HG03457 (cell line): ENCODE measurements around the gene RBM6.
"Not testable (repeated sequence)": the region's sequence is repeated elsewhere in the genome, so short reads cannot be mapped to it uniquely, and the experiment has no call there.

Source experiments
- ATAC-seq: cut with Tn5 transposase; IDR thresholded peaks from one replicate; pipeline ENCODE4 v1.9.1; 2021; ENCODE audit warnings: moderate number of reproducible peaks; ENCODE audit not compliant: unreplicated experiment

RBM6 gene

DNA sequence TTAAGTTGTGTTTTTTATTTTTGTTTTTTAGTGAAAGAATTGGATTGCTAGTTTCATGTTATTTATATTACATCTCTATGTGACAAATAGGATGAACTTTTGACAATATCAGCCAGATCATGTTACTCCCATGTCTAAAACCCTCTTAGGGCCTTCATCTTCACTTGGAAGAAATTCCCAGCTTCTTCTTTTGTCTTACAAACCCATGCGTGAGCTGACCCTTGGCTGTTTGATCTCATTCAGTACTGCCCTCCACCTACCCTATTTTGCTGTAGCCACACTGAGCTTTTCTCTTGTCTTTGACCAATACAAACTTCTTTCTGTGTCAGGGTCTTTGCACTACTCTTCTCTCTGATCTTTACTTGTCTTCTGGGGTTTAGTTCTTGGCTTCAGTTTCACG lies 37.0 kb downstream of the RBM6 start:
- no peak for ATAC-seq

DNA sequence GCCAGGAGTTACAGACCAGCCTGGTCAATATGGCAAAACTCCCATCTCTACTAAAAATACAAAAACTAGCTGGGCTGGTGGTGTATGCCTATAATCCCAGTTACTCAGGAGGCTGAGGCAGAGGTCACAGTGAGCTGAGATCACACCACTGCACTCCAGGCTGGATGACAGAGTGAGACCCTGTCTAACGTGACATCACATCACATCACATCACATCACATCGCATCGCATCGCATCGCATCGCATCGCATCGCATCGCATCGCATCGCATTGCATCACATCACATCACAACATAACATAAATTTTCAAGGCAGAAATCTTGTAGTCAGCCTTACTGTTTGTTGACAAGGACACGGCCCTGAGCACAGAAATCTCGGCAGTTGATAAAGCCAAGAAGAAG lies 44.4 kb downstream of the RBM6 start:
- ATAC-seq: no peak

GRCh38 chr3:49992326-49992725 lies 52.4 kb downstream of the RBM6 start:
- ATAC-seq: no peak

DNA sequence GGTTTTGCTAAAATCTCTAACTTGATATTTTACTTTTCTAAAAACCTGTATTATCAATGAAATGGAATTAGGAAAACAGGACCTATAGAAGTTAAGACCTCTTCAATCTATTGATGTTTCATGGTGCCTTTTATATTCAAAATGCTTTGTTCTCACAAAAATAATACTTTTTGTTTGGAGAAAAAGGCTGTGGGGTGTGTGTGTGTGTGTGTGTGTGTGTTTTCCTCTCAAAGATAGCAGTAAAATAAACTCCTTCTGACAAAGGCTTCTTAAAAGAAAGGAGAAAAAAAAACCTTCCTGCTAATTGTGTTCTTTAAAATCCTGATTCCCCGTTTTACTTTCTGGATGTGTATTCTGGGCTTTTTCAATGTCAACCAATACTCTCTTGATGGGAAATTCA lies 54.5 kb downstream of the RBM6 start:
- ATAC-seq: no peak

DNA sequence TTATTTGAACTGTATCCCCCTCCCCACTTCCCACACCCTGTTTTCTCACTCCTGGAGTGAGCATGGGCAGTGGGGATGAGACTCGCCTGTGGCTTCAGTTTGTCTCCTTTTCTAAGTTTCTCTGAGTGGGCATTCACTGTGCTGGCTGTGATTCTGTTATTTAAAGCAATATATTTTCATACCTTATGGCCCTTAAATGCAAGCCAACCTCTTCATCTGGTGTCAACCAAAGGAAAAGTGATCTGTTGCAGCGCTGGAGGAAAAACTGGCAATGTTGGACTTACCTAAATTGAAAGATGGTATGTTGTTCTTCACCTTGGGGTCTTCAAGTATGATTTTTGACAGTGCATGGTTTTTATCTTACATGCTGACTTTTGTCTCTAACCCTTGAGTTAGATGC lies 56.1 kb downstream of the RBM6 start:
- no peak for ATAC-seq

- ATAC-seq: no peak
These were observed 57.9 kb downstream of the RBM6 start for GRCh38 chr3:49997862-49998261.

DNA sequence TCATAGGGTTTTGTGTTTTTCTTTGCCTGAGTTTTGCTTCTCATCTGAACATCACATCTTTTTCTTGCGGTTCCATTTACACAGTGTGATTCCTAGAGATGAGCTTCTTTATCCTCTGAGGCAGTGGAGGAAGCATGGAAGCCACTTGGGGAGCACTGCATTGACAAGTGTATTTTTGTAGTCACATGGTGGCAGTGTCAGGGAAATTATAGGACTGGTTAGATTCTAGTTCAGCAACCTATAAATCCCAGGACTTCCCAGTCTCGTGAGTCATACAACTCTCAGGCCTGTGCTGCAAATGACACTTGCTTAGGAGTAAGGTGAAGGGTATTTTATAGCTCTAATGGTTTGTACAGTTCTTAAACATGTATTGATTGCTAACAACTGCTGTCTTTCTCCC lies 58.4 kb downstream of the RBM6 start:
- no peak for ATAC-seq

GRCh38 chr3:50001511-50001910 lies 61.6 kb downstream of the RBM6 start:
- ATAC-seq: no peak

- no peak for ATAC-seq
These were observed 63.3 kb downstream of the RBM6 start for GRCh38 chr3:50003216-50003615.

- no peak for ATAC-seq
These were observed 63.9 kb downstream of the RBM6 start for GRCh38 chr3:50003824-50004223.

DNA sequence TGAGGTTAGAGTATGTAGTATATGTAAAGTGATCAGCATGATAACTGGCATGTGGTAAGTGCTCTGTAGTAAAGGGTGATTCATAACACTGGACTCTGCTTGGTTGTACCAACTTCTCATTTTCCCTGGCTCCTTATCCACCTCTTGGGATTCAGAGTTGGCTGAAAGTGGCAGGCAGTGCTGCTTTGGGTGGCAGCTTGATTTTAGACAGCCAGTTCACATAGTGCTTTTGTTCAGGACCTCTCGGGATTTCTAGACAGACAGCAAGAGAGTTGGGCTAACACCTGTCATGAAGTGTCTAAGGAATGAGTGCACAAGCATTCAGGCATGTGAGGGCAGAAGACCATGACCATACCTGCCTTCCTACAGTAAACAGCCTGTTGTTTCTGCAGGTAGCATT lies 69.0 kb downstream of the RBM6 start:
- ATAC-seq: no peak

GRCh38 chr3:50010959-50011358 lies 71.0 kb downstream of the RBM6 start:
- ATAC-seq: no peak

GRCh38 chr3:50015918-50016317 lies 76.0 kb downstream of the RBM6 start:
- ATAC-seq: no peak

- no peak for ATAC-seq
These were observed 88.4 kb downstream of the RBM6 start for GRCh38 chr3:50028346-50028745.

- ATAC-seq: not testable (repeated sequence)
These were observed 91.3 kb downstream of the RBM6 start for GRCh38 chr3:50031201-50031600.

- ATAC-seq: no peak
These were observed 105.0 kb downstream of the RBM6 start for GRCh38 chr3:50044976-50045375.

- no peak for ATAC-seq
These were observed 107.5 kb downstream of the RBM6 start for GRCh38 chr3:50047426-50047825.

GRCh38 chr3:50050361-50050760 lies 110.4 kb downstream of the RBM6 start:
- ATAC-seq: no peak

DNA sequence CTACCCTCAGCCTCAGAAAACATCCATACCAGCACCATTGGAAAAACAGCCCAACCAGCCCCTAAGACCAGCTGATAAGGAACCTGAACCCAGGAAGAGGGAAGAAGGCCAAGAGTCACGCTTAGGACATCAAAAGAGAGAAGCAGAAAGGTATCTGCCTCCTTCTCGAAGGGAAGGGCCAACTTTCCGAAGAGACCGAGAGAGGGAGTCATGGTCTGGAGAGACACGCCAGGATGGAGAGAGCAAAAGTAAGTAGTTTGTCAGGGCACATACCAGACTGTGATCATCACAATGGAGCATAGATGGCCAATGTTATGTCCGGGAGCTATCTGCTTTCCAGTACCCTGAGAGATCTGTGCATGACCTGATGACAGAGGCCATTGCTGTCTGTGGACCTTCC lies 117.8 kb downstream of the RBM6 start:
- ATAC-seq: no peak

GRCh38 chr3:50068134-50068533 lies 128.2 kb downstream of the RBM6 start:
- no peak for ATAC-seq

DNA sequence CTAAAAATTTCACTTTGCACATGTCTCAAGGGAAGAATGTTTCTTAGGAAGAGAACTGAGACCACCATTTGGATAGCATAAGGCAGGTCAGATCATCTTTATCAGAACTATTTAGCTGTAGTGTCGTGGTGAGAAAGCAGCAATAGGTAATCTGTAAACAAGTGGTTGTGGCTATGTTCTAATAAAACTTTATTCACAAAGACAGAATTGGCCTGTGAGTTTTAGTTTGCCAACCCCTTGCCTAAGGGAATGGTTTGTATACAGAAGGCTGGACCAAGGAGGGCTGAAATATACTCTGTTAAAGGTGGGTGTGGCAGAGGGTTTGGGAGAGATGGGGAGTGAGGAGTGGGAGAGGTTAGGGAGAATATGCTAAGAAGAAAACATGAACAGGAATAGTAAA lies 138.1 kb downstream of the RBM6 start:
- no peak for ATAC-seq

- ATAC-seq: no peak
These were observed 138.7 kb downstream of the RBM6 start for GRCh38 chr3:50078622-50079021.

DNA sequence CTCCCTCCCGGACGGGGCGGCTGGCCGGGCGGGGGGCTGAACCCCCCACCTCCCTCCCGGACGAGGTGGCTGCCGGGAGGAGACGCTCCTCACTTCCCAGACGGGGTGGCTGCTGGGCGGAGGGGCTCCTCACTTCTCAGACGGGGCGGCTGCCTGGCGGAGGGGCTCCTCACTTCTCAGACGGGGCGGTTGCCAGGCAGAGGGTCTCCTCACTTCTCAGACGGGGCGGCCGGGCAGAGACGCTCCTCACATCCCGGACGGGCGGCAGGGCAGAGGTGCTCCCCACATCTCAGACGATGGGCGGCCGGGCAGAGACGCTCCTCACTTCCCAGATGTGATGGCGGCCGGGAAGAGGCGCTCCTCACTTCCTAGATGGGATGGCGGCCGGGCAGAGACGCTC lies 145.0 kb downstream of the RBM6 start:
- ATAC-seq: not testable (repeated sequence)
